MM.1S (cell line): ENCODE data around the gene SAMD5.

ENCODE experiments used
- EZH2 ChIP-seq: fragments of 300-600 bp; sonication (generic); optimal IDR thresholded peaks from 2 replicates; pipeline ENCODE3; 2017; ENCODE audit warnings: low read depth, mild to moderate bottlenecking, antibody characterized with exemption, low read length, mixed read lengths
- EZH2phosphoT487 ChIP-seq: fragments of 300-600 bp; sonication (generic); IDR thresholded peaks from 2 replicates; pipeline ENCODE4 v1.6.1; 2018; ENCODE audit warnings: antibody characterized with exemption, low read length
- TF ChIP-seq, protein P1 (sequence below): fragments of 300-600 bp; sonication (generic); IDR thresholded peaks from 2 replicates; pipeline ENCODE4 v1.5.1; 2016; ENCODE audit warnings: antibody characterized with exemption, low read length, mixed read lengths

DNA sequence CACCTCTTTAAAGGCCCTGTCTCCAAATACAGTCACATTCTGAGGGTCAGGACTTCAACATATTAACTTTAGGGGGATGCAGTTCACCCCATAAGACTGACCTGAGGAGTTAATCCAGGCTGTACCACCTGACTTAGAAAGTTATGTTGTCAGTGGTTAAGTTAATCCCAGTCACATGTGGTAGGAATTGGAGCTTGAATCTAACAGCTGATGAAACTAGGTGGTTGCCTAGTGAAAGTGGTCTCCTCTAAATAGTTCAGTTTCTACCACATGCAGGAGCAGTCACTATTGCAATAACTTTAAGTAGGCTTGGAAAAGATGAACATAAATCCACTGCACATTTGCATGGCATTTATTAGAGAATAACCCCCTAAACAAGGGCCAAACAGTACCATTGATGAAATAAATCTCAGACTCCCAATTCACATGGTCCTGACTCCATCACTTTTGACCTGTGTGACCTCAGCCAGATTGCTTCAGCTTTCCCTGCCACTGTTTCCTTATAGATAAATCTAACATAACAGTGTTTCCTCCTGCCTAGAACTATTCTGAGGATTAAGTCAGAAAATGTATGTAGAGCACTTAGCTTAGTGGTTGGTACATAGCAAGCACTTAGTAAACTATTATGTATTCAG, 20.1 kb downstream of the SAMD5 start:
- TF ChIP-seq, protein P1, sequence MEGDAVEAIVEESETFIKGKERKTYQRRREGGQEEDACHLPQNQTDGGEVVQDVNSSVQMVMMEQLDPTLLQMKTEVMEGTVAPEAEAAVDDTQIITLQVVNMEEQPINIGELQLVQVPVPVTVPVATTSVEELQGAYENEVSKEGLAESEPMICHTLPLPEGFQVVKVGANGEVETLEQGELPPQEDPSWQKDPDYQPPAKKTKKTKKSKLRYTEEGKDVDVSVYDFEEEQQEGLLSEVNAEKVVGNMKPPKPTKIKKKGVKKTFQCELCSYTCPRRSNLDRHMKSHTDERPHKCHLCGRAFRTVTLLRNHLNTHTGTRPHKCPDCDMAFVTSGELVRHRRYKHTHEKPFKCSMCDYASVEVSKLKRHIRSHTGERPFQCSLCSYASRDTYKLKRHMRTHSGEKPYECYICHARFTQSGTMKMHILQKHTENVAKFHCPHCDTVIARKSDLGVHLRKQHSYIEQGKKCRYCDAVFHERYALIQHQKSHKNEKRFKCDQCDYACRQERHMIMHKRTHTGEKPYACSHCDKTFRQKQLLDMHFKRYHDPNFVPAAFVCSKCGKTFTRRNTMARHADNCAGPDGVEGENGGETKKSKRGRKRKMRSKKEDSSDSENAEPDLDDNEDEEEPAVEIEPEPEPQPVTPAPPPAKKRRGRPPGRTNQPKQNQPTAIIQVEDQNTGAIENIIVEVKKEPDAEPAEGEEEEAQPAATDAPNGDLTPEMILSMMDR = no peak
- no peak for TF ChIP-seq EZH2phosphoT487
- TF ChIP-seq EZH2 = no peak
